HG02623 (cell line): ENCODE measurements around the gene PSME2.

Source experiments
- ATAC-seq: cut with Tn5 transposase; IDR thresholded peaks from one replicate; pipeline ENCODE4 v1.9.1; 2021; ENCODE audit warnings: moderate library complexity; ENCODE audit not compliant: unreplicated experiment

Gene PSME2

GRCh38 chr14:24095271-24096068 lies 50.9 kb downstream of the PSME2 start:
- ATAC-seq = peak; percentile 68

DNA sequence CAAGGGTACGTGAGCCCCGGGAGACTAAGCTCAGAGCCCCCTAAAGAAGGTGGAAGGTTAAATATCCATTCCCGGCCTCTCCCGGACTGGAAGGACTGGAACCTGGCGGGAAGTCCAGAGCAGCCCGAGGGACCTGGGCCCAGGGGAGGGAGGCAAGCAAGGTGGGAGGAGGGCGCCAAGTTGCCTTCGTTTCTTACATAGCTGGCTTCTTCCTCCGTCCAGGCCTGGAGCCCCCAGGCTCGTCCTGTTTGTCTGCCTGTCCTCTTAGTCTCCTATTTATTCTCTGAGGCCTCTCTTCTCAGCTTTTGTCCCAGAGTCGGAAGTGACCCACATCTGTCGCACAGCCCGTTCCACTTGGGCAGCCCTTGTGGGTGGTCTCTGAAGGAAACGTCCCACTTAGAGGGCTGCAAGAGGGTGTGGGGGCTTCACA lies 51.6 kb downstream of the PSME2 start:
- ATAC-seq = no peak

- ATAC-seq = peak; percentile 41
These were observed 52.2 kb downstream of the PSME2 start, which contains the start of gene PCK2 for GRCh38 chr14:24093901-24094840. Gene PCK2 (plus strand): TSS chr14:24094311. CDS start chr14:24094406, 95 bp downstream.
